Activated CD4-positive, alpha-beta T cell treated with anti-CD3 and anti-CD28 coated beads, Interleukin-2, amount 10 ng/mL, durations not matched to agents 24 days and 14 days (primary cell): ENCODE data around the gene CLK1. TPM values are rescaled to one million over a fixed set of nuclear protein-coding genes. Genes with fewer than 3 reads are reported as not detected.

Source experiments
- DNase-seq: peaks from one replicate; pipeline ENCODE4 v3.0.0; 2022
- H3K27ac Mint-ChIP-seq: one replicate; pipeline ENCODE4 v1.8.0; 2022; ENCODE audit warnings: mild to moderate bottlenecking, mixed read lengths
- H3K27me3 Mint-ChIP-seq: one replicate; pipeline ENCODE4 v1.8.0; 2022; ENCODE audit warnings: mixed read lengths
- H3K36me3 Mint-ChIP-seq: one replicate; pipeline ENCODE4 v1.8.0; 2022; ENCODE audit warnings: low read depth, mild to moderate bottlenecking, mixed read lengths
- H3K4me1 Mint-ChIP-seq: one replicate; pipeline ENCODE4 v1.8.0; 2021; ENCODE audit warnings: mixed read lengths
- H3K4me3 Mint-ChIP-seq: one replicate; pipeline ENCODE4 v1.8.0; 2022; ENCODE audit warnings: mild to moderate bottlenecking, moderate library complexity, mixed read lengths
- H3K9me3 Mint-ChIP-seq: one replicate; pipeline ENCODE4 v1.8.0; 2021; ENCODE audit warnings: mixed read lengths
- intact Hi-C: fragments of 100-400 bp; cut with micrococcal nuclease; formaldehyde crosslinking; loops from one replicate; pipeline ENCODE4 v1.15.1; 2023
- total RNA-seq: library from RNA; stranded (reverse); gene quantifications from 2 replicates; pipeline ENCODE4 v1.2.3, GENCODE V29; 2022

CLK1 gene
- total RNA-seq, 1 donor from 2014 or later, result 99.3 TPM

DNA sequence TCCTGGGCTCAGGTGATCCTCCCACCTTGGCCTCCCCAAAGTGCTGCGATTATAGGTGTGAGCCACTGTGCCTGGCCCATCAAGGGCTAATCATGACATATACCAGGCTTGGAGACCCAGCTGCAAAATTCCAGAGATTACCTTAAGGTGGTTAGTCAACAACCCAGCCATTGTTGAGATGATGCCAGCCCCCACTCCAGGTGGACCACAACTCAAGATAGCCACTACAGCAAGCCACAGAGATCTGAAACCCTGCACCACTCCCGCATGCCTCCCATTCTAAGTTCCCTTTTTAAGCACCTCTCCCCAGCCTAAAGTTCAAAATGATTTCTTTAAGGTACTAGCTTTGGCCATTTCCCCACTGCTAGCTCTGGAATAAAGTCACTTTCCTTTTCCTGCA is 4.6 kb upstream of the CLK1 start:
- Mint-ChIP-seq H3K4me1 (peaks cover 12% of the 10 kb centered on the region), H3K9me3 (no peaks in the 10 kb centered on the region), H3K27me3 (no peaks in the 10 kb centered on the region), H3K36me3 (peaks cover 36% of the 10 kb centered on the region), H3K27ac (peak overlapping the region; percentile 58), H3K4me3 (no peak overlapping the region)
- DNase-seq, result peak; percentile 57
- intact Hi-C loops, result loop anchor here (10.0 kb wide), 1 partner anchor 1396 kb away; the partner anchor contains the start of gene NOP58

DNA sequence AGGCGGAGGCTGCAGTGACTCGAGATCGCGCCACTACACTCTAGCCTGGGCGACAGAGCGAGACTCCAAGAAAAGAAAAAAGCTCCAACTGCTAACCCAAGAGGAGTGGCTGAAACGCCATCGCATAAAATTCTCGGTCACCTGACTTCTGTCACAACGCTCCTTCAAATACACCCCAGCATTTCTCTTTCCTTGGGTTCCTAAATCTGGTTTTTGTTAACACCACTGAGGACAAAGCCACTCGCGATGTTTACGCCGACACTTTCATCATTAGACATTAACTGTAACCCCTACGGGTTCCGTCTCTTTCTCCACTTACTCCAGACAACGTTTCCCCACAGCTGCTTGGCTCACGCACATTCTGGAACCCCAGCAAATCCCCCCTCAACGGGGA is 679 bp downstream of the CLK1 start:
- Mint-ChIP-seq H3K36me3 (peaks cover 54% of the 10 kb centered on the region), H3K9me3 (no peaks in the 10 kb centered on the region), H3K4me3 (peak overlapping the region; percentile 91), H3K4me1 (peaks cover 28% of the 10 kb centered on the region), H3K27ac (peak overlapping the region; percentile 94), H3K27me3 (no peaks in the 10 kb centered on the region)
- intact Hi-C loops, result loop anchor here (1.0 to 10.0 kb wide), 8 partner anchors 26 to 1401 kb away; partner anchors contain the start of genes CFLAR, HYCC2, NIF3L1 and NOP58
- no peak for DNase-seq

DNA sequence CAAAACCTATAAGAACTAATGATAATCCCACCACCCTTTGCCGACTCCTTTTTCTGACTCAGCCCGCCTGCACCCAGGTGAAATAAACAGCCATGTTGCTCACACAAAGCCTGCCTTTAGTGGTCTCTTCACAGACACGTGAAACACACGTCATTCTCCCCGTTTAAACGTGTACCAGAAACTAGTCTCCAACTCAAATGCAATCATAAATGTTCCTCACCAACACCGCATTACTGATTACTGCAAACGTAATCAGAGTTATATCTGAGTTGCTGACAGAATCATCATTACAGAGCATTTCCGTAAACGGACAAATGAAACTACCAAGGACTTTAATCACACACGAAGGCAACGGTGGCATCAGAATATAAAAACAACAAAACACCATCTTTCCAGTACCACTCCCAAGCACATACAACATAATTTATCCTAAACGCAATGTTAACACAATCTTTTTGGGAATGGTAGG is 1.9 kb downstream of the CLK1 start:
- H3K36me3 Mint-ChIP-seq, result peaks cover 67% of the 10 kb centered on the region
- intact Hi-C loops, result loop anchor here (1.0 to 10.0 kb wide), 4 partner anchors 51 to 1402 kb away; partner anchors contain the start of genes BZW1, NOP58, SGO2 and SPATS2L
- H3K4me3 Mint-ChIP-seq, result peak overlapping the region; percentile 91
- DNase-seq, result peak; percentile 89
- peak overlapping the region; percentile 94 for H3K27ac Mint-ChIP-seq
- no peaks in the 10 kb centered on the region for H3K9me3 Mint-ChIP-seq
- no peaks in the 10 kb centered on the region for H3K27me3 Mint-ChIP-seq
- H3K4me1 Mint-ChIP-seq, result peaks cover 36% of the 10 kb centered on the region

DNA sequence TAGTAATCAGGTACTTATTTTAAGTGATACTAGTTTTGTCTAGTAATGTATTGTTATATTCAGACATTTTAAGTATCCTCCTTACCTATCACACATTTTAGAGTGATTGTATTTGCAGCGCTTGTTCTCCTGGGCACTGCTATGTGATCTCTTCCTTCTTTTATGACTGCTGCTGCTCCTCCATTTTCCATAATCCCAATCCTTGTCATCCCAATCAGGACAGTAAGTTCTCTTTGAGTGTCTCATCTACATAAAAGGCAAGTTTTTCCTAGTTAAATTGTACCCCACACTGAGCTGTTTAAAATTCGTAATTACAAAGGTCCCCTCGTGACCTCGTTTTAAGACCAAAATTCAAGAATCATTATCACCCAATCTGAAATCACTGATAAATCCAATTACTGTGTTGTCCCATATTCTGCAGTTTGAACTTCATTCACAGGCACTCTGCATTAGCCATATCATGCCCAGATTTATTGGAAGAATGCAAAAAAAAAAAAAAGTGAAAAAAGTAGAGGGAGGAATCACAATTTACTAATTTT is 2.8 kb downstream of the CLK1 start:
- Mint-ChIP-seq H3K4me1 (peaks cover 40% of the 10 kb centered on the region), H3K36me3 (peaks cover 69% of the 10 kb centered on the region), H3K27ac (peak overlapping the region; percentile 94), H3K27me3 (no peaks in the 10 kb centered on the region), H3K4me3 (peak overlapping the region; percentile 91), H3K9me3 (no peaks in the 10 kb centered on the region)
- DNase-seq, result no peak
- intact Hi-C loops, result loop anchor here (1.0 to 10.0 kb wide), 4 partner anchors 50 to 1403 kb away; partner anchors contain the start of genes BZW1, NOP58, SGO2 and SPATS2L

DNA sequence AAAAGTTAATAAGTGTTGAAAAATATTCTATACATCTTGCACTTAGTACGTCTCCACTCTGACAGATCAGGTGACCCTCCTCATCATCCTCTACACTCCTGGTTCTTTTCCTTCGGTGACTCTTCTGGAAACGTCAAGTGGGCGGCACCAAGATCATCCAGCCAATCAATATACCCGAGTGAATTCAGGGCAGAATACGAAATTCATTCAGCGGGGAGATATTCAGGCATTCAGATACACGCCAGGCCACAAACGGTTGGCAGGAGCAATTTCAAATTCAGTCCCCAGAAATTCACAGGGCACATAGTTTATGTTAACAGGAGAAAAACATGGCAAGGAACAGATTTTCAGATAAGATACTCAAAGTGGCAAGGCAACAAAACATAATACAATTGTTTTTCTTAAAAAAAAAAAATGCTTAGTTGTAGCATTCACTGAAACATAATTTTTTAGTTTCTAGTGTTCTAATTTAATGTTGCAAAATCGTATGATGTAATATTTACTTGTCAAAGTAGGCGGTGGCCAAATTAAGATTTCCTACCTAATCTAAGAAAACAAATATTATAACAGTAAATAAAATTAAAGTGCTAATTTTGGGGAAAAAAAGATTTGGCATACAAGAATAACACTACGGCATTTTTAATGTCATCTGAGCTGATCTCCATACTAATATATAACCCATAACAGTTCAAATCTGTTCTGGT is 4.2 kb downstream of the CLK1 start:
- DNase-seq, result peak; percentile 73
- intact Hi-C loops, result loop anchor here (5.0 to 10.0 kb wide), 3 partner anchors 333 to 1405 kb away; partner anchors contain the start of genes NOP58, SGO2 and SPATS2L
- peaks cover 78% of the 10 kb centered on the region for H3K36me3 Mint-ChIP-seq
- no peaks in the 10 kb centered on the region for H3K27me3 Mint-ChIP-seq
- H3K27ac Mint-ChIP-seq, result peak overlapping the region; percentile 86
- no peaks in the 10 kb centered on the region for H3K9me3 Mint-ChIP-seq
- peaks cover 44% of the 10 kb centered on the region for H3K4me1 Mint-ChIP-seq
- H3K4me3 Mint-ChIP-seq, result peak overlapping the region; percentile 80

DNA sequence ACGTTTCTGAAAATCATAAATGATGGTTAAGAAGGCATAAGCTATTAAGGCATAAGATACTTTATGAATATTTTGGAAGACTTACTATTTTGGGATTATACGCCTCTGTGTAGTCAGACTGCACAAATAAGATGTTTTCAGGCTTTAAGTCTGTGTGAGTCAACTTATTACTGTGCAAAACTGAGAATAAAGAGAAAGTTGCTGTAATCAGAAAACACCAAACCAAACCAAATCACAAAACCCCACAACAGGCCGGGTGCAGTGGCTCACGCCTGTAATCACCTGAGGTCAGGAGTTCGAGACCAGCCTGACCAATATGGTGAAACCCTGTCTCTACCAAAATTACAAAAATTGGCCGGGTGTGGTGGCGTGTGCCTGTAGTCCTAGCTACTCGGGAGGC is 7.7 kb downstream of the CLK1 start:
- Mint-ChIP-seq H3K27me3 (no peaks in the 10 kb centered on the region), H3K27ac (peak overlapping the region; percentile 34), H3K4me1 (peaks cover 39% of the 10 kb centered on the region), H3K4me3 (no peak overlapping the region), H3K9me3 (no peaks in the 10 kb centered on the region), H3K36me3 (peaks cover 79% of the 10 kb centered on the region)
- DNase-seq, result no peak
- intact Hi-C loops, result no loop called here

DNA sequence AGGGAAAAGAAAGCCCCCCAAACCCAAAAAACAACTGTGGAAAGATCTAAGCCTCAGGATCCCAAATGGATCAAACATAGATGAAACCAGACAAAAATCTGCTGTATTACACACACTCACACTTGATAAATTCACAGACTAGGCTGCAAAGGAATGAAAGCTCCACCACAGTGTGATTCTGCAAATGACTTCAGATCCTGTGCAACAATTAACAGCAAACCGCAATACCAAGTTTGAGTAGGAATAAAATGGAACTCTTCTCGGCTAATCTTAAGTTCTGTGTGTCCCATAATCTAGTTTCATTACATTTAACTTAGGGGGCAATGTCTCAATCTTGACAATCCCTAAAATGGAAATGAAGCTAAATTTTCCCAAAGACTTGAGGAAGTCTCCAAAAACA is 11.9 kb downstream of the CLK1 start:
- no peak for DNase-seq
- Mint-ChIP-seq H3K36me3 (peaks cover 56% of the 10 kb centered on the region), H3K27ac (peak overlapping the region; percentile 29), H3K4me1 (peaks cover 13% of the 10 kb centered on the region), H3K9me3 (no peaks in the 10 kb centered on the region), H3K4me3 (no peak overlapping the region), H3K27me3 (no peaks in the 10 kb centered on the region)
- intact Hi-C loops, result no loop called here

DNA sequence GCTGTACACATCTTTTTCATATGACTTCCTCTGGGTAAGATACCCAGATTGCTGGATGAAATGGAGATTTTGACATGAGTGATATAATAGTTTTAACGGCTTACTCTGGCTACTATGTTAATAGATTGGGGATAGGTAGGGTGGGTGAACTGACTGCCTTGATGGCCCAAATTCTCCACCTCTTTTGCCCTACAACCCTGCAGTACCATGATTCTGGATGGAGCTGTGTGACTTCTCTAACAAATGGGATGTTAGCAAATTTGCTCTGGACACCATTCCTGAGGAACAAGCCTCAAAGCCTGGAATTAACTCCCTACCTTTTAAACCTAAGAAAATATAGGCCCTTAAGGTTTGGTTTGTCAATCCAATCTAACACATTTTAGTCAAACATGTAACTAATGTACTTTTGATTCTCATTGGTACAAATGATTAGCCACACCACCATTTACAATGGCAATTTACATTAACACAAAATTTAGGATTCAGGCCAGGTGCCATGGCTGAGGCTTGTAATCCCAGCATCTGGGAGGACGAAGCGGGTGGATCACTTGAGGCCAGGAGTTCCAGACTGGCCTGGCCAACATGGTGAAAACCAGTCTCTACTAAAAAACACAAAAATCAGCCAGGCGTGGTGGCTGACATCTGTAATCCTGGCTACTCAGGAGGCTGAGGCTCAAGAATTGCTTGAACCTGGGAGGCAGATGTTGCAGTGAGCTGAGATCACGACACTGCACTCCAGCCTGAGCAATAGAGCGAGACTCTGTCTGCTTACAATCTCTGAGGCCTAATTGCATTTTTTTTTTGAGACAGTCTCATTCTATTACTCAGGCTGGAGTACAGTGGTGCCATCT is 12.8 kb downstream of the CLK1 start:
- DNase-seq, result no peak
- Mint-ChIP-seq H3K9me3 (no peaks in the 10 kb centered on the region), H3K4me3 (no peak overlapping the region), H3K4me1 (peaks cover 7% of the 10 kb centered on the region), H3K27ac (no peak overlapping the region), H3K27me3 (no peaks in the 10 kb centered on the region), H3K36me3 (peaks cover 47% of the 10 kb centered on the region)
- intact Hi-C loops, result no loop called here

DNA sequence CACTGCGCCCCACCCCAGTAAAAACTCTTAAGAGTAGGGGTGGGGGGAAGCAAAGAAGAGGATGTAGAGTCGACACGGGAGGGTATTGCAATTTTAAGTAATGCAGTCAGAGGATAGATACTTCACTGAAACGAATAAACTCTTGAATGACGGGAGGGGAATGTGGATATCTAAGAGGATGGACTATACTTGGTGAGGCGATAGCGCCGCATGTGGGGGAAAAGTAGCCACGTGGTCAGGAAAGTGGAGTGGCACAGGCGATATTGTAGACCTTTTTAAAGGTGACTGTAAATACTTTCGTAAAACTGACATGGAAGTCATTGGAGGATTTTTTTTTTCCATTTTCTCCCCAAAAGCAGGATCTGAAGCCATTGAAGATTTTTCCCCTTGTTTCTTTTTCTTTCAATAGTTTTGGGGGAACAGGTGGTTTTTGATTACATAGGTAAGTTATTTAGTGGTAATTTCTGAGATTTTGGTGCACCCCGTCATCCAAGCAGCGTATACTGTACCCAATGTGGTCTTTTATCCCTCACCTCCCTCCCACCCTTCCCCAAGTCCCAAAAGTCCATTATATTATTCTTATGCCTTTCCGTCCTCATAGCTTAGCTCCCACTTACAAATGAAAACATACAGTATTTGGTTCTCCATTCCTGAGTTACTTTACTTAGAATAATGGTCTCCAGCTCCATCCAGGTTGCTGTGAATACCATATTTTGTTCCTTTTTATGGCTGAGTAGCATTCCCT is 13.8 kb downstream of the CLK1 start:
- intact Hi-C loops, result no loop called here
- Mint-ChIP-seq H3K27me3 (no peaks in the 10 kb centered on the region), H3K9me3 (no peaks in the 10 kb centered on the region), H3K4me3 (no peak overlapping the region), H3K27ac (no peak overlapping the region), H3K36me3 (peaks cover 40% of the 10 kb centered on the region), H3K4me1 (peaks cover 4% of the 10 kb centered on the region)
- DNase-seq, result no peak

DNA sequence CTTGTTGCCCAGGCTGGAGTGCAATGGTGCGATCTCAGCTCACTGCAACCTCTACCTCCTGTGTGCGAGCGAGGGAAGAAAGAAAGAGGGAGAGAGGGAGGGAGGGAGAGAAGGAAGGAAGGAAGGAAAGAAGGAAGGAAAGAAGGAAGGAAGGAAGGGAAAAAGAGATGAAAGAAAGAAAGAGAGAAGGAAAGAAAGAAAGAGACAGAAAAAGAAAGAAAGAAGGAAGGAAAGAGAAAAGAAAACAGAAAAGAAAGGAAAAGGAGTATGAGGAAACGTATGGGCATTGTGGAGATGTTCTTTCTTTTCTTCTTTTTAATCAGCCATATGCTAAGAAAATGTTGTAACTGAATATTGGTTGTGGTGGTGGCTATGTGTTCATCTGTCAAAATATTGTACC is 16.5 kb downstream of the CLK1 start:
- H3K36me3 Mint-ChIP-seq, result peaks cover 22% of the 10 kb centered on the region
- H3K27ac Mint-ChIP-seq, result no peak overlapping the region
- no peak overlapping the region for H3K4me3 Mint-ChIP-seq
- peaks cover 4% of the 10 kb centered on the region for H3K4me1 Mint-ChIP-seq
- no peaks in the 10 kb centered on the region for H3K9me3 Mint-ChIP-seq
- intact Hi-C loops, result no loop called here
- no peaks in the 10 kb centered on the region for H3K27me3 Mint-ChIP-seq
- DNase-seq, result no peak

DNA sequence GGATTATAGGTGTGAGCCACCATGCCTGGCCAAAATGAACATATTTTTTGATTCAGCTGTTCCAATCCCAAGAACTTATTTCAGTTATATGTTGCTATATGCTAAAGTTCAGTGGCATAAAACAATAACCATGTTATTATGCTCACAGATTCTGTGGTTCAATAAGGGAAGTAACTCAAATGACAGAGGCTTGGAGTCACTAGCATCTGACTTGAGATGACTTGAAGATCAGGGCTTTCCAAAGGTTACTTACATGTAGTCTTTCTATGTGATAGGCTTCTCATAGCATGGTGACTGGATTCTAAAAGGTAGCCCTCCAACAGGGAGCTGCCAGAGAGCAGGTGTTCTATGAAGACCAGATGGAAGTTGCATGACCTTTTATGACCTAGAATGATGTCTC is 17.2 kb downstream of the CLK1 start:
- H3K4me1 Mint-ChIP-seq, result peaks cover 2% of the 10 kb centered on the region
- no peaks in the 10 kb centered on the region for H3K27me3 Mint-ChIP-seq
- H3K9me3 Mint-ChIP-seq, result no peaks in the 10 kb centered on the region
- H3K27ac Mint-ChIP-seq, result no peak overlapping the region
- H3K4me3 Mint-ChIP-seq, result no peak overlapping the region
- peaks cover 16% of the 10 kb centered on the region for H3K36me3 Mint-ChIP-seq
- DNase-seq, result no peak
- intact Hi-C loops, result no loop called here

DNA sequence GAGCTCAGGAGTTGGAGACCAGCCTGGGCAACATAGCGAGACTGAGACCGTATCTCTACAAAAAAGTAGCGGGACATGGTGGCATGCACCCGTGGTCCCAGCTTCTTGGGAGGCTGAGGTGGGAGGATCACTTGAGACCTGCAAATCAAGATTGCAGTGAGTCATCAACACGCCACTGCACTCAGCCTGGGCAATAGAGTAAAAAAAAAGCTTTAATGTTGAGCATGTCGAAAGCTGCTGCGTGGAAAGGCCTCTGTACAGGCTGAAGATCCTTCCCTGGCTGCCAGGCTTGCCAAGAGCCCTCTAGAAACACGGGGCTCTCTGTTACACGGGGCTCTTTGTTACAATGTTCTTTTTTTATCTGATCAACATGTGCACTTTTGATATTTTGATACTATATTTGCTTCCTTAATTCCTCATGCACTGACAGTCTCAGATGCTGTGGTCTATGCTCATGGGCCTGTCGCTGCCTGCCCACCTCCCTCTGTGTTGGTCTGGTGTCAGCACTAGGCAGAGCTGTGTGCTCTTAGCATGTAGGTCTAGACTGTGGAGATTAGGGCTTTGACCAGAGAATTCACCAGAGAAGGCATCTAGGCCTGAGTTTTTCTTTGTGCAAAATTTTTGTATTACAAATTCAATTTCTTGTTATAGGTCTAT is 18.7 kb downstream of the CLK1 start:
- Mint-ChIP-seq H3K4me3 (no peak overlapping the region), H3K27ac (no peak overlapping the region), H3K36me3 (peaks cover 6% of the 10 kb centered on the region), H3K4me1 (peaks cover 2% of the 10 kb centered on the region), H3K9me3 (no peaks in the 10 kb centered on the region), H3K27me3 (no peaks in the 10 kb centered on the region)
- DNase-seq, result no peak
- intact Hi-C loops, result no loop called here

DNA sequence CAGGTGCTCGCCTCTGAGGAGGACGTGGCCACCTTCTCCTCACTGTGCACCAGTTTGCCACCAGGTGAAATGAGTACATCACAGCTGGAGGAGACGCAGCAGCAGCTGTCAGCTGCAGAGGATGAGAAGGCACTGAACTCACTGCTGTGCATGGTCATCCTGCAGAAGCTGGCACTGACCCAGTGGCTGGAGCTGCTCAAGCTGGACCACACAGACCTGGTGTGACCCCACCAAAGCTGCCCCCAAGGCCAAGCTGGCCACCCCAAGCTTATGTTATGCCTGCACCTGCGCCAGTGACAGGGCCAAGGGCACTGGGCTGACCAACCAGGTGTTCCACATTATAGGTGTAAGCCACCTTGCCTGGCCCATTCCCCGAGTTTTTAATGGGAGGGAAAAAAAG is 19.3 kb downstream of the CLK1 start:
- DNase-seq, result no peak

More for the DNA sequence above, 19.3 kb downstream of the CLK1 start:
- Mint-ChIP-seq H3K27ac (no peak overlapping the region), H3K9me3 (no peaks in the 10 kb centered on the region), H3K4me1 (no peaks in the 10 kb centered on the region), H3K4me3 (no peak overlapping the region), H3K36me3 (no peaks in the 10 kb centered on the region), H3K27me3 (no peaks in the 10 kb centered on the region)
- intact Hi-C loops, result no loop called here
